Activated CD4-positive, alpha-beta memory T cell treated with anti-CD3 and anti-CD28 coated beads for 36 hours (primary cell): ENCODE results near the gene CHRNA9. TPM values are rescaled to one million over a fixed set of nuclear protein-coding genes. Genes with fewer than 3 reads are reported as not detected.

Experiments
- CTCF ChIA-PET: fragments of 350-600 bp; sonication (Branson Sonifier 250); formaldehyde crosslinking; loops from one replicate; lab custom pipeline; 2021; ENCODE audit warnings: antibody characterized with exemption, inconsistent platforms; lab: Charles Lee
- POLR2A ChIA-PET: fragments of 350-600 bp; sonication (Branson Sonifier 250); formaldehyde crosslinking; loops from one replicate; lab custom pipeline; 2021; ENCODE audit warnings: antibody characterized with exemption; lab: Charles Lee
- DNase-seq: peaks from one replicate; pipeline ENCODE4 v3.0.0-alpha.2; 2020
- H3K27ac Mint-ChIP-seq: one replicate; pipeline ENCODE4 v1.8.0; 2021; ENCODE audit warnings: mixed read lengths
- H3K27me3 Mint-ChIP-seq: one replicate; pipeline ENCODE4 v1.8.0; 2021; ENCODE audit warnings: mixed read lengths
- H3K36me3 Mint-ChIP-seq: one replicate; pipeline ENCODE4 v1.8.0; 2021; ENCODE audit warnings: mixed read lengths
- H3K4me1 Mint-ChIP-seq: one replicate; pipeline ENCODE4 v1.8.0; 2021; ENCODE audit warnings: low read depth, mixed read lengths
- H3K4me3 Mint-ChIP-seq: one replicate; pipeline ENCODE4 v1.8.0; 2021; ENCODE audit warnings: mild to moderate bottlenecking, mixed read lengths
- H3K9me3 Mint-ChIP-seq: one replicate; pipeline ENCODE4 v1.8.0; 2021; ENCODE audit warnings: mixed read lengths
- intact Hi-C: fragments of 100-400 bp; cut with micrococcal nuclease; formaldehyde crosslinking; loops from one replicate; pipeline ENCODE4 v1.15.1; 2023
- total RNA-seq, 2 experiments: library from RNA; stranded (reverse); gene quantifications; one replicate each; pipeline ENCODE4 v1.2.3, GENCODE V29; 2021

The CHRNA9 gene
- total RNA-seq, 2 experiments from 2014 or later, result 0.10 to 0.17 TPM

DNA sequence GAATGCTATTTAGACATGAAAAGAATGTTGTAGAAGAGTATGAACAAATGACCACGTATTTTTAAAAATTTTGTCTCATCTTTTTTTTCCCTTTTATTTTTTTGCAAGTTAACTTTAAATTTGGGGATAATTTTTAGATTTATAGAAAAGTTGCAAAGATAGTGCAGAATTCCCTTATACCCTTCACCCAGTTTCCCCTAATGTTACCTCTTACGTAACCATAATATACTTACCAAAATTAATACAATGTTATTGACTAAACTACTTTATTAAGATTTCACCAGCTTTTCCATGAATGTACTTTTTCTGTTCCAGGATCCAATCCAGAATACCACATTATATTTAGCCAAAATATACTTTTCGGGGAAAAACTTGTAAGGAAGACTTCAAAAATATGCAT, 12.3 kb downstream of the CHRNA9 start:
- CTCF ChIA-PET, result no interaction called here
- H3K9me3 Mint-ChIP-seq, result peaks cover 5% of the 10 kb centered on the region
- POLR2A ChIA-PET, result no interaction called here
- no peak overlapping the region for H3K4me3 Mint-ChIP-seq
- H3K27ac Mint-ChIP-seq, result no peak overlapping the region
- H3K36me3 Mint-ChIP-seq, result no peaks in the 10 kb centered on the region
- DNase-seq, result no peak
- no peaks in the 10 kb centered on the region for H3K27me3 Mint-ChIP-seq
- H3K4me1 Mint-ChIP-seq, result peaks cover 4% of the 10 kb centered on the region
- intact Hi-C loops, result no loop called here

DNA sequence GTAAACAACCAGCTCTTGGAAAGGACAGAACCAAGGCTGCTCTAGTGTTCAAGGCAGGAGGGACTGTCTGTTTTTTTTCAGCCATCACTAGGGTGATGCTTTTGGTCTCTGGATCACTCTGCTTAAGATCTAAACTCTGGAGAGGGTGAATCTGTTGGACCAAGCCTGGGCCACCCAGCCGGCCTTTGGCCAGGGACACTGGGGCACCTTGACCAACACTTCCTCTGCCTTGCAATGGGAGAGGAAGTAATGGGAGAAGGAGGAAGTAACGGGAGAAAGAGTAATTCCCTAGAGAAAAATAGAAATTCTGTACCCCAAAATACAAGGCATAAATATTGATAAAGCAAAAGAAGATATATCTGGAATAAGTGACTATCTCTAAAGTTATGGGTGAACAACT, 12.9 kb downstream of the CHRNA9 start:
- H3K36me3 Mint-ChIP-seq, result no peaks in the 10 kb centered on the region
- intact Hi-C loops, result no loop called here
- ChIA-PET CTCF (no interaction called here), POLR2A (no interaction called here)
- no peak overlapping the region for H3K4me3 Mint-ChIP-seq
- H3K9me3 Mint-ChIP-seq, result peaks cover 2% of the 10 kb centered on the region
- no peak for DNase-seq
- no peaks in the 10 kb centered on the region for H3K27me3 Mint-ChIP-seq
- H3K27ac Mint-ChIP-seq, result no peak overlapping the region
- peaks cover 4% of the 10 kb centered on the region for H3K4me1 Mint-ChIP-seq

GRCh38 chr4:40349561-40350198, 14.5 kb downstream of the CHRNA9 start:
- H3K36me3 Mint-ChIP-seq, result no peaks in the 10 kb centered on the region
- no peak overlapping the region for H3K27ac Mint-ChIP-seq
- peaks cover 4% of the 10 kb centered on the region for H3K4me1 Mint-ChIP-seq
- CTCF ChIA-PET, result no interaction called here
- DNase-seq, result no peak
- H3K27me3 Mint-ChIP-seq, result no peaks in the 10 kb centered on the region
- POLR2A ChIA-PET, result no interaction called here
- intact Hi-C loops, result no loop called here
- no peaks in the 10 kb centered on the region for H3K9me3 Mint-ChIP-seq
- H3K4me3 Mint-ChIP-seq, result no peak overlapping the region

DNA sequence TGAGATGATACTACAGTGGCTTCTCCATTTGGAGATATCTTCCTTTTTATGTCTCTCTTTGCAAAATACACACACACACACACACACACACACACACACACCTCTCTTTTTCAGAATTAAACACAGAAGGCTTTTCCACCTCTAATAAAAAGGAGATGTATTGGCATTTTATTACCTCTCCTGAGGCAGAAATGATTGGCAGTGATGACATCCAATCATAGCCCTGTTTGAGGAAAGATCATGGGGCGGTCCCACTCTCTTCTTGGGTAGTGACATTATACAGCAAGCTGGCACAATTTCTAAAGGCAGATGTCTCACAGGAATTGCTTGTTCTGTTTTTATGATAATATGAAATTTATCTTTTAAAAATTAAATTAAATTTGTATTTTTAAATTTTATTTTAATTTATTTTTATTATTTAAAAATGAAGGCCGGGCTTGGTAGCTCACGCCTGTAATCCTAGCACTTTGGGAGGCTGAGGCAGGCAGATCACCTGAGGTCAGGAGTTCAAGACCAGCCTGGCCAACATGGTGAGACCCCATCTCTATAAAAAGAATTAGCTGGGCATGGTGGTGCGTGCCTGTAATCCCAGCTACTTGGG, 15.6 kb downstream of the CHRNA9 start:
- Mint-ChIP-seq H3K27me3 (no peaks in the 10 kb centered on the region), H3K4me1 (peaks cover 4% of the 10 kb centered on the region), H3K4me3 (no peak overlapping the region), H3K9me3 (no peaks in the 10 kb centered on the region), H3K27ac (no peak overlapping the region), H3K36me3 (no peaks in the 10 kb centered on the region)
- no peak for DNase-seq
- ChIA-PET POLR2A (no interaction called here), CTCF (no interaction called here)
- intact Hi-C loops, result no loop called here

- intact Hi-C loops, result no loop called here
- Mint-ChIP-seq H3K4me3 (no peak overlapping the region), H3K9me3 (no peaks in the 10 kb centered on the region), H3K27me3 (peaks cover 2% of the 10 kb centered on the region), H3K36me3 (no peaks in the 10 kb centered on the region), H3K27ac (no peak overlapping the region), H3K4me1 (peaks cover 4% of the 10 kb centered on the region)
- DNase-seq, result no peak
- POLR2A ChIA-PET, result no interaction called here
- CTCF ChIA-PET, result no interaction called here
These were observed 19.0 kb downstream of the CHRNA9 start for GRCh38 chr4:40354158-40354557.

- Mint-ChIP-seq H3K36me3 (no peaks in the 10 kb centered on the region), H3K27me3 (peaks cover 2% of the 10 kb centered on the region), H3K4me3 (no peak overlapping the region), H3K27ac (no peak overlapping the region), H3K4me1 (no peaks in the 10 kb centered on the region), H3K9me3 (no peaks in the 10 kb centered on the region)
- CTCF ChIA-PET, result interaction anchor here (0.7 kb wide), 1 partner anchor 486 kb away, joined by 3 read pairs; no protein-coding TSS in a partner anchor
- intact Hi-C loops, result no loop called here
- POLR2A ChIA-PET, result no interaction called here
- DNase-seq, result no peak
These were observed 20.0 kb downstream of the CHRNA9 start for GRCh38 chr4:40355131-40355530.

DNA sequence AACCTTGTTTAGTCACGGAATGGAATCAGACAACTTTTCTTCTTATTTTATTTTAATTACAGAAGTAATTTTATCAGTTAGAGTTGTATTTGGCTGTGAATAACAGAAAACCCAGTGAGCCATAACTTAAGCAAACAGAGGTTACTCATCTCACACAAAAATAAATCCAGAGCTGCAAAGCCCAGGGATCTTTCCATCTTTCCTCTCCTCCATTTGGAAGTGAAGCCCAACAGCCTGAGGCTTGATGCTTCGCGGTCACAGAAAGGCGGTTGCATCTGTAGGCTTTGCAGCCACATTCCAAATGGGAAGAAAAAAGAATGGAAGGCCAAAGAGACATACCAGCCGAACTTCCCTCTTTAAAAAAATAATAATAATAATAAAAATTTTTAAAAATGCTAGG, 22.6 kb downstream of the CHRNA9 start:
- DNase-seq, result no peak
- Mint-ChIP-seq H3K4me1 (no peaks in the 10 kb centered on the region), H3K27me3 (peaks cover 2% of the 10 kb centered on the region), H3K27ac (no peak overlapping the region), H3K36me3 (no peaks in the 10 kb centered on the region), H3K9me3 (peaks cover 6% of the 10 kb centered on the region), H3K4me3 (no peak overlapping the region)
- CTCF ChIA-PET, result no interaction called here
- intact Hi-C loops, result no loop called here
- POLR2A ChIA-PET, result no interaction called here

GRCh38 chr4:40361338-40361737, 26.2 kb downstream of the CHRNA9 start:
- Mint-ChIP-seq H3K9me3 (peaks cover 6% of the 10 kb centered on the region), H3K27me3 (peaks cover 2% of the 10 kb centered on the region), H3K36me3 (no peaks in the 10 kb centered on the region), H3K27ac (no peak overlapping the region), H3K4me3 (no peak overlapping the region), H3K4me1 (no peaks in the 10 kb centered on the region)
- ChIA-PET POLR2A (interaction anchor here (0.6 kb wide), 1 partner anchor 799 kb away, joined by 3 read pairs; no protein-coding TSS in a partner anchor), CTCF (interaction anchor here (0.6 kb wide), 2 partner anchors 83 to 564 kb away, joined by 3 read pairs; no protein-coding TSS in a partner anchor)
- DNase-seq, result no peak
- intact Hi-C loops, result no loop called here

GRCh38 chr4:40363382-40363920, 28.3 kb downstream of the CHRNA9 start:
- H3K9me3 Mint-ChIP-seq, result peaks cover 6% of the 10 kb centered on the region
- POLR2A ChIA-PET, result no interaction called here
- no peak overlapping the region for H3K4me3 Mint-ChIP-seq

GRCh38 chr4:40363945-40364344, 28.8 kb downstream of the CHRNA9 start:
- H3K4me1 Mint-ChIP-seq, result no peaks in the 10 kb centered on the region
- no peak overlapping the region for H3K4me3 Mint-ChIP-seq
- DNase-seq, result no peak
- peaks cover 6% of the 10 kb centered on the region for H3K9me3 Mint-ChIP-seq
- intact Hi-C loops, result no loop called here
- POLR2A ChIA-PET, result no interaction called here
- no peaks in the 10 kb centered on the region for H3K36me3 Mint-ChIP-seq
- no peak overlapping the region for H3K27ac Mint-ChIP-seq
- CTCF ChIA-PET, result no interaction called here
- no peaks in the 10 kb centered on the region for H3K27me3 Mint-ChIP-seq

More at GRCh38 chr4:40363382-40363920, 28.3 kb downstream of the CHRNA9 start:
- Mint-ChIP-seq H3K27ac (no peak overlapping the region), H3K4me1 (no peaks in the 10 kb centered on the region), H3K27me3 (no peaks in the 10 kb centered on the region), H3K36me3 (no peaks in the 10 kb centered on the region)
- intact Hi-C loops, result no loop called here
- no peak for DNase-seq
- CTCF ChIA-PET, result no interaction called here

DNA sequence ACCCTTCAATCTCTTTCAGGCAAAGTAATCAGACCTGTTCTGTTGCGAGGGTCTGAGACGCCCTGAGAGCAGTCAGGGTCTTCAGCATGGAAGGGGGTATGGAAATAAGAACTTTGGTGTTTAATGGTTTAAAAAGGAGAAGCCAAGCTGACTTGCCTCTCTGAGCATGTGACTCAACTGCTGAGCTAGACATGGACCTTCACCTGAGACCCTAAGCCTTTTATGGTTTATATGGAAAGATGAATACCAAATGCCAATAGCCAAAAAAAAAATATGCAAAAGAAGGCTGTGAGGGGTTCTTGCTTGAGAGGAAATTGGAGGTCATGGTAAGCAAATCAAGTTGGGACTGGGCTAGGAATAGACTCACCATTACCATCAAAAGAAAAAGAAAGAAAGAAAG, 30.6 kb downstream of the CHRNA9 start:
- Mint-ChIP-seq H3K4me3 (no peak overlapping the region), H3K27me3 (no peaks in the 10 kb centered on the region), H3K4me1 (no peaks in the 10 kb centered on the region), H3K9me3 (peaks cover 6% of the 10 kb centered on the region), H3K27ac (no peak overlapping the region), H3K36me3 (no peaks in the 10 kb centered on the region)
- no peak for DNase-seq
- CTCF ChIA-PET, result interaction anchor here (0.6 kb wide), 1 partner anchor 34 kb away, joined by 4 read pairs; no protein-coding TSS in a partner anchor
- intact Hi-C loops, result no loop called here
- POLR2A ChIA-PET, result no interaction called here

- Mint-ChIP-seq H3K27me3 (no peaks in the 10 kb centered on the region), H3K27ac (no peak overlapping the region), H3K4me1 (no peaks in the 10 kb centered on the region), H3K4me3 (no peak overlapping the region), H3K9me3 (no peaks in the 10 kb centered on the region), H3K36me3 (no peaks in the 10 kb centered on the region)
- ChIA-PET CTCF (no interaction called here), POLR2A (no interaction called here)
- intact Hi-C loops, result no loop called here
- no peak for DNase-seq
These were observed 32.3 kb downstream of the CHRNA9 start for GRCh38 chr4:40367451-40367850.
